OCI-LY3 (cell line): ENCODE measurements around the gene DNAJC5.

Experiments used
- CTCF ChIP-seq: fragments of 200-600, 300-600 bp; sonication (generic); IDR thresholded peaks from 2 replicates; pipeline ENCODE4 v1.5.1; 2014; ENCODE audit warnings: antibody characterized with exemption, low read length, low read depth
- EZH2phosphoT487 ChIP-seq: fragments of 200-600 bp; shearing (Covaris generic); IDR thresholded peaks from 2 replicates; pipeline ENCODE4 v1.6.1; 2018; ENCODE audit warnings: antibody characterized with exemption, mixed run types, low read depth

- TF ChIP-seq CTCF: no peak
- no peak for TF ChIP-seq EZH2phosphoT487
Observed at GRCh38 chr20:63886054-63886419, 8.9 kb upstream of the DNAJC5 start.
